ENCODE data around the gene ATXN7L3.
"Not testable (repeated sequence)": the region's sequence is repeated elsewhere in the genome, so short reads cannot be mapped to it uniquely, and the experiment has no call there.

ATXN7L3 gene

GRCh38 chr17:44152875-44153274 is 46.8 kb downstream of the ATXN7L3 start:
- DNase-seq (ENCODE audit: low read depth) = no peak
- TF ChIP-seq CTCF (conservative IDR thresholded peaks at IDR 0.05; ENCODE audit: low read length) = no peak
- no peak overlapping the region for H3K4me3 ChIP-seq (ENCODE audit: low read length)

GRCh38 chr17:44149750-44150329 is 49.8 kb downstream of the ATXN7L3 start:
- no peak for TF ChIP-seq CTCF (conservative IDR thresholded peaks at IDR 0.05; ENCODE audit: low read length)
- DNase-seq (ENCODE audit: low read depth) = no peak
- H3K4me3 ChIP-seq (ENCODE audit: low read length) = no peak overlapping the region

- not testable (repeated sequence) for DNase-seq (ENCODE audit: low read depth); H3K4me3 ChIP-seq (ENCODE audit: low read length)
Observed at GRCh38 chr17:44149066-44149465, 50.6 kb downstream of the ATXN7L3 start.

GRCh38 chr17:44147812-44148211 is 51.9 kb downstream of the ATXN7L3 start:
- no peak for DNase-seq (ENCODE audit: low read depth)
- TF ChIP-seq CTCF (conservative IDR thresholded peaks at IDR 0.05; ENCODE audit: low read length) = no peak
- no peak overlapping the region for H3K4me3 ChIP-seq (ENCODE audit: low read length)

- no peak overlapping the region for H3K4me3 ChIP-seq (ENCODE audit: low read length)
- no peak for DNase-seq (ENCODE audit: low read depth)
- no peak for TF ChIP-seq CTCF (conservative IDR thresholded peaks at IDR 0.05; ENCODE audit: low read length)
Observed at GRCh38 chr17:44146375-44147346, 53.0 kb downstream of the ATXN7L3 start.

GRCh38 chr17:44144966-44145739 is 54.5 kb downstream of the ATXN7L3 start:
- no peak overlapping the region for H3K4me3 ChIP-seq (ENCODE audit: low read length)
- DNase-seq (ENCODE audit: low read depth) = no peak
- TF ChIP-seq CTCF (conservative IDR thresholded peaks at IDR 0.05; ENCODE audit: low read length) = no peak

- H3K4me3 ChIP-seq (ENCODE audit: low read length); DNase-seq (ENCODE audit: low read depth): not testable (repeated sequence)
Observed at GRCh38 chr17:44143921-44144320, 55.8 kb downstream of the ATXN7L3 start.

All from AG10803 (cell line).